ENCODE results near the gene PP2D1. TPM values are rescaled to one million over a fixed set of nuclear protein-coding genes. Genes with fewer than 3 reads are reported as not detected.

PP2D1 gene
- total RNA-seq, 1 donor from 2014 or later, result not detected

DNA sequence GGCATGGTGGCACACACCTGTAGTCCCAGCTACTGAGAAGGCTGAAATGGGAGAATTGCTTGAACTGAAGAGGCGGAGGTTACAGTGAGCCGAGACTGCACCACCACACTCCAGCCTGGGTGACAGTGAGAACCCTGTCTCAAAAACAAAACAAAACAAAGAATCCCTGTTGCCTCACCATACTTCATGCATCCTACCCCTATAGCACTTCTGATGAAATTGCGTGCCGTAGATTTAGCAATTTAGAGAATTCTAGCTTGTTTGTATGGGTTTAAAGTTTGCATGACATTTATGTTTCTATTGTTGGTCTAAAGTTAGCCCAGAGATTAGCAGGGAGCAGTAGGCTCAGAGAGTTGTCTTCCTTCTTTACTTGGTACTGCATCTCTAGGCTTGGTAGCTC, 57.4 kb downstream of the PP2D1 start:
- Mint-ChIP-seq H3K36me3 (peaks cover 27% of the 10 kb centered on the region), H3K27ac (no peak overlapping the region), H3K4me3 (no peak overlapping the region), H3K9me3 (no peaks in the 10 kb centered on the region), H3K4me1 (ENCODE audit: unreplicated experiment) (peaks cover 5% of the 10 kb centered on the region), H3K27me3 (no peaks in the 10 kb centered on the region)
- TF ChIP-seq, protein P1, sequence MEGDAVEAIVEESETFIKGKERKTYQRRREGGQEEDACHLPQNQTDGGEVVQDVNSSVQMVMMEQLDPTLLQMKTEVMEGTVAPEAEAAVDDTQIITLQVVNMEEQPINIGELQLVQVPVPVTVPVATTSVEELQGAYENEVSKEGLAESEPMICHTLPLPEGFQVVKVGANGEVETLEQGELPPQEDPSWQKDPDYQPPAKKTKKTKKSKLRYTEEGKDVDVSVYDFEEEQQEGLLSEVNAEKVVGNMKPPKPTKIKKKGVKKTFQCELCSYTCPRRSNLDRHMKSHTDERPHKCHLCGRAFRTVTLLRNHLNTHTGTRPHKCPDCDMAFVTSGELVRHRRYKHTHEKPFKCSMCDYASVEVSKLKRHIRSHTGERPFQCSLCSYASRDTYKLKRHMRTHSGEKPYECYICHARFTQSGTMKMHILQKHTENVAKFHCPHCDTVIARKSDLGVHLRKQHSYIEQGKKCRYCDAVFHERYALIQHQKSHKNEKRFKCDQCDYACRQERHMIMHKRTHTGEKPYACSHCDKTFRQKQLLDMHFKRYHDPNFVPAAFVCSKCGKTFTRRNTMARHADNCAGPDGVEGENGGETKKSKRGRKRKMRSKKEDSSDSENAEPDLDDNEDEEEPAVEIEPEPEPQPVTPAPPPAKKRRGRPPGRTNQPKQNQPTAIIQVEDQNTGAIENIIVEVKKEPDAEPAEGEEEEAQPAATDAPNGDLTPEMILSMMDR (conservative IDR thresholded peaks at IDR 0.05), result no peak
- no peak for DNase-seq (ENCODE audit: extremely low spot score, unreplicated experiment)

GRCh38 chr3:19950316-19950715, 61.7 kb downstream of the PP2D1 start:
- no peak overlapping the region for H3K4me3 Mint-ChIP-seq
- no peak overlapping the region for H3K27ac Mint-ChIP-seq
- DNase-seq (ENCODE audit: extremely low spot score, unreplicated experiment), result no peak
- H3K4me1 Mint-ChIP-seq (ENCODE audit: unreplicated experiment), result peaks cover 20% of the 10 kb centered on the region
- TF ChIP-seq, protein P1 (conservative IDR thresholded peaks at IDR 0.05), result no peak
- H3K9me3 Mint-ChIP-seq, result no peaks in the 10 kb centered on the region
- H3K36me3 Mint-ChIP-seq, result peaks cover 26% of the 10 kb centered on the region
- H3K27me3 Mint-ChIP-seq, result no peaks in the 10 kb centered on the region

- H3K27ac Mint-ChIP-seq, result peak overlapping the region; percentile 100
Observed at GRCh38 chr3:19948226-19948591, 63.9 kb downstream of the PP2D1 start.

GRCh38 chr3:19947549-19948225, 64.4 kb downstream of the PP2D1 start:
- DNase-seq (ENCODE audit: extremely low spot score, unreplicated experiment), result peak; percentile 69
- TF ChIP-seq, protein P1 (conservative IDR thresholded peaks at IDR 0.05), result no peak
- H3K27ac Mint-ChIP-seq, result peak overlapping the region; percentile 100
- H3K4me1 Mint-ChIP-seq (ENCODE audit: unreplicated experiment), result peaks cover 20% of the 10 kb centered on the region
- peak overlapping the region; percentile 99 for H3K4me3 Mint-ChIP-seq
- no peaks in the 10 kb centered on the region for H3K27me3 Mint-ChIP-seq
- H3K36me3 Mint-ChIP-seq, result peaks cover 20% of the 10 kb centered on the region
- H3K9me3 Mint-ChIP-seq, result no peaks in the 10 kb centered on the region

More at GRCh38 chr3:19948226-19948591, 63.9 kb downstream of the PP2D1 start:
- H3K4me3 Mint-ChIP-seq, result peak overlapping the region; percentile 99
- no peak for DNase-seq (ENCODE audit: extremely low spot score, unreplicated experiment)
- peaks cover 20% of the 10 kb centered on the region for H3K36me3 Mint-ChIP-seq
- TF ChIP-seq, protein P1 (conservative IDR thresholded peaks at IDR 0.05), result no peak
- no peaks in the 10 kb centered on the region for H3K27me3 Mint-ChIP-seq
- H3K9me3 Mint-ChIP-seq, result no peaks in the 10 kb centered on the region
- peaks cover 20% of the 10 kb centered on the region for H3K4me1 Mint-ChIP-seq (ENCODE audit: unreplicated experiment)

- DNase-seq (ENCODE audit: extremely low spot score, unreplicated experiment), result peak; percentile 96
- Mint-ChIP-seq H3K27ac (peak within 1 kb of the TSS; percentile 100), H3K36me3 (peaks cover 19% of the 10 kb centered on the region), H3K9me3 (no peaks in the 10 kb centered on the region), H3K27me3 (no peaks in the 10 kb centered on the region), H3K4me3 (peak within 1 kb of the TSS; percentile 99), H3K4me1 (ENCODE audit: unreplicated experiment) (peaks cover 20% of the 10 kb centered on the region)
- TF ChIP-seq, protein P1 (conservative IDR thresholded peaks at IDR 0.05), result no peak
Observed at GRCh38 chr3:19946832-19947548, 65.1 kb downstream of the PP2D1 start, which contains the start of gene RAB5A. Gene RAB5A, plus strand, starts transcription at chr3:19947097. Its CDS starts 3,802 bp downstream, at chr3:19950899.
